Measurements from ENCODE around the gene UBL4B.

Gene UBL4B

DNA sequence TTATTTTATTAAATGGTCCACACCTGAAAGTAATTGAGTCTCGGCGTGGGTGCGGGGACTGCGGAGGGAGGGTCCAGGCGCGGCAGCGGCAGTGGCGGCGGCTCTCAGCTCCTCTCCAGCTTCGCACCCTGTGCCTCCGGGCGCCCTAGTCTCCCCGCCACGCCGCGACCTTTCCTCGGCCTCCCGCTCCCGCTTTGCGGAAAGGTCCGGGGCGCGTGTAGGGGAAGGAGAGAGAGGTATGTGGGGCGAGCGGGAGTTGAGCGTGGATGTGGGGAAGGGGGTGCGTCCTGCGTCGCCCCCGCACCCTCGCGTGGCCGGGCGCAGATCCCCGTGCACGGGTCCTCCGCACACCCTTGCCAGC is 28.4 kb upstream of the UBL4B start:
- intact Hi-C loops (cut with DNase I), result no loop called here
- no peak for DNase-seq

DNA sequence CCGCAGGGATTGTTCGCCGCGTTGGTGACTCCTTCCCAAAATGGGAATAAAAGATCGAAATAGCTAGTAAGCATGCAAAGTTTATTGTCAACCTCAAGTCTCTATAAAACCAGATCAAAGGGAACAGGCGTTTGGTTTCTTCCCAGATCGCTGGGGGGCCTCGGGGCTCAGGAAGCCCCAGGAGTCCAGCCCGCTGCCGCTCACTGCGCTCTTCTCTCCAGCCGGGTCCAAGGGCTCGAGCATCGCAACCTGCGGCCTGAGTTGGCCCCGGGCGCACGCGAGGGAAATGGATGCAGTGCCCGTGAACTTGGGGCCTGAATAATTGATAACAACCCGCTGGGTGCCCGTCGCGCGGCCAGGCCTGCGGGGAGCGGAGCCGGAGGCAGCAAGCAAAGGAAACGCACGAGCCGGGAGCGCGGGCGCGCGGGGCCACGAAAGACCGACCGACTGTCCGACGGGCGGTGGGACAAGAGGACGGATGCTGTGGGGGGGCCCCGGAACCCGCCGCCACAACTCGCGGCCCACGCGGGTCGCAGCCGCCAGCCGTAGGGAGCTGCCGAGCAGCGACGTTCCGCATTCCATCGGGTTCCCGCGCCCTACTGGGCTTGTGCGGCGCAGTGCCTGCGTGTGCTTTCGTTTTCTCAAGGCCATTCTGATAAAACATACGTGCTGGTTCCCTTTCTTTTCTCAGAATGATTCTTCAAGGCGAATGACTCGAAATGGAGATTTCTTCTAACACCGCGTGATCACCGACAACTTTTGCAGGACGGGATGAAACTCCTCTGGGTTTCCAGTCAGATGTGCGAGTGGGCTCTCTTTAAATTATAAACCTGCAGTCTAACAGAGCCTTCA is 27.8 kb upstream of the UBL4B start:
- intact Hi-C loops (cut with DNase I), result no loop called here
- peak in 27 of 42 donors; percentile 5 to 52 (median 23) for DNase-seq

DNA sequence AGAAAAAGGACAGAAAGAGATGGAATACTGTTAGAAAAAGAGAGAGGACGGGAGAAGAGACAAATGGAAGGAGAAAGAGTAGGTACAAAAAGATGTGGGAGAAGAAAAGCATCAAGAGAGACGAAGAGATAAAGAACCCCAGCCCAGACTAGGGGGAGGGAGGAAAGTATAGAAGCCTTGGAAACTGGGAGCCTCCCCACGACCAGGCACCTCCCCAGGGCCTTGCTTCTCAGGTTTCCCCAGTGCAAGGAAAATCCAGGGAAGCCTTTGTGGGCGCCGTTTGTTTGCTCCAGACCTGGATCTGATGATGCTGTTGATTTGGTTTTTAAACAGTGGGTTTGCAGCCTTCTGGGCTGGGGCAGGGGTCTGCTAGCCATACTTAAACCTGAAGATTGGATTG is 26.6 kb upstream of the UBL4B start:
- no peak for DNase-seq
- intact Hi-C loops (cut with DNase I), result no loop called here

DNA sequence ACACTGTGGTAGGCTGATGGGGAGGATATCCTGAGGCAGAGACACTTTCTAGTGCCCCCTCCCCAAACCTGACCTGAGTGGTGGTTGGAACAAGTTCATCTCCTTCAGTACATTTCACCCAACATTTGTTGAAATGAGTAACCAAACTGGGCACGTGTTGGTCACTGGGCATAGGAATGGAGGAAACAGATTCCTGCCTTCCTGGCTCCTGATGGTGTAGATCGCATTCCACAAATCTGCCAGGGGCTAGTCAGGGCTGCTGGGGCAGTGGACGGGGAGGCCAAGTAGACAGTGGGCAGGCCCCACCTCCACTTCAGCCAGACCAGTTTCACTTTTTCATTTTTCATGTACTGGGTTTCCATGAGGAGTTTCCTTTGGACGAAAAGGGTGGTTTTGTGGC is 25.3 kb upstream of the UBL4B start:
- DNase-seq, result no peak
- intact Hi-C loops (cut with DNase I), result no loop called here

DNA sequence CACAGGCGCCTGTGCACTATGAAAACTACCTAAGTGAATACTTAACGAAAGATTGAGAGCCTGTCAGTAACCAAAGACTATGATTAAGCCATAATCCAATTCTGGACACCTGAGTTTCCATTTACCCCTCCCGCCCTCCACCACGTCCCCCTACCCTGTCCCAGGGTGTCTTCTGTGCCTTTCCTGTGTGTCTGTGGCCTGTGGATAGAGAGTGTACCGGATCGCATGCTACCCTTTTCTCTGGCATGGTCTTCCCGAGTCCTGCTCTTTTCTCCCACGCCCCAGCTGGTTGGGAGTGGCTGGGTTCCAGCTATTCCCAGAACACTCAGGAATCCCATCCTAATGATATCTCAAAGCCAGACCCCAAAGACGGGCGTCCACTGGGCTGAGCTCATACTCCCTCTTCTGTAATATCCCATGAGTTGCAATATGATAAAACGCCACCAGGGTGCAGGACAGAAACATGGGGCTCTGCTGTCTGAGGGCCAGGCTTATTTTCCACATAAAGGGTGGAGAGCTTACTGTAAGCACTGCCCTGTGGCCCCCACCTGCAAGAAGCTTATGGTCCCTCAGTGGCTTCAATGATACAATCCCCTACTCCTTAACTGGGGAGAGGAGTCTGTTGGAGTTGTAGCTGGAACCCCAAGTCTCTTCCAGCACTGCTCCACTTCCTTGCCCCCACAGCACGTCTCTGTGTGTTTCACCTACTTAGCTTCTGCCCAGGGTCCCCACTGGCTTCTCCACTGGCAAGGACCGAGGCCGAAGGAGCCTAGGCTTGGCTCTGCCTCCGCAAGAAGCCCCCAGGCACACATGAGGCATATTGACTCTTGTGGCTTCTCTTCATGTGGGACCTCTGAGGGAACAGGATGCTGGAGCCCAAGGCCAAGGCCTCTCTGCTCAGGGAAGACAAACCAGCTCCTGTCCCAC is 24.2 kb upstream of the UBL4B start:
- peak in 34 of 42 donors; percentile 16 to 80 (median 51) for DNase-seq
- intact Hi-C loops (cut with DNase I), result no loop called here

DNA sequence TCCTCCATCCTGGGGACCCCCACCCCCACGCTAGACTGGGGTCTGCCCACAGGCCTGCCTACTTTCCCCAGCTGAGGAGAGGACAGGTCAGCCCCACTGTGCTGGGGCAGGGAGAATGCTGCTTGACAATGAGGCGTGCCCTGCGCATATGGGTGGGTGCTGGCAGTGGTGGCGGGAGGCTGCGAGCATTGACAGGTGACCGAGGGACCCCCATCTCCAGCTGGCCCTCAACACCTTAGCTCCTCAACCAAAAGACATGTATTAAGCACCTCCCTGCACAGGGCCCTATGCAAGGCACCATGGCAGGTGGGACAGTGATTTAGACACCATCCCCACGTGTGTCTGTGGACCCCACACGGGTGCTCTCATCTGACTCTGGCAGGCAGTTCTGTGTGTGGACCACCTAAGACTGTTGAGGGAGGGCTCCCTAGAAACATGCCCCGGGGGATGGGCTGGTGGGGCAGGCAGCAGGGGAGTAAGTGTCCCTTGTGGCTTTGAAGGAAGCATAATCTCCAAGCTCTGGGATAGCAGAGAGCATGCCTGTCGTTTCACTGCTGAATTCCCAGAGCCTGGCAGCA is 23.4 kb upstream of the UBL4B start:
- no peak for DNase-seq
- intact Hi-C loops (cut with DNase I), result no loop called here

DNA sequence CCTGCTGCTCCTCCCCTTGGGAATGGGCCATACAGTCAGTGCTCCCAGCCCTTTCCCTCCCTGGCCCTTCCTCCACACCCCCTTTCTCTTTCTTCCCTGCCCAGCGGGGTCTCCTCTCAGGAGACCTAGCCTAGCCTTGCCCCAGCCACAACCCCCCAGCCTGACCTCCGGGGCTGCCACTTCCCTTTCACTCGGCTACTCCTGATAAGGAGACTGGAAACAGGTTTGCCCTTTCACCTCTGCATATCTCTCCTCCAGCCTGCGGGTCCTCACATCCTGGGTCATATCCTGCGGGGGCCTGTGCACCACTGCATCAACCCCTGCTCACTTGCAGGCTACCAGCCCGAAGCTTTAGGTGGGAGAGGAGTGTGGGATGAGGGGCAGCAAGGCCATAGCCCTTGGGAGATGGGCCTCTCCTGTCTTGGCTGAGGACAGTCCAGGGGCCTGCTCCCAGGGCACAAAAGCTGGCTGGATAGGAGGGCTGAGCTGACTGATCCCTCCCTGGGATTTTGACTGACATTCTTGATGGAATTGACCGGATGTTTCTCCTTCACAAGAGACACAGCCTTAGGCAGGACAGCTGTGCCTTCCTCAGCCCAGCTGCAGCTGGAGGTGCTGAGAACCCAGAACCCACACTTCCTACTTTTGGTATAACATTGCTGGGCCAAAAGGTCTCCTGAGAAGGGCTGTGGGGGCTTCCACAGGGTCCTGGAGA is 22.5 kb upstream of the UBL4B start:
- DNase-seq, result no peak
- intact Hi-C loops (cut with DNase I), result no loop called here

DNA sequence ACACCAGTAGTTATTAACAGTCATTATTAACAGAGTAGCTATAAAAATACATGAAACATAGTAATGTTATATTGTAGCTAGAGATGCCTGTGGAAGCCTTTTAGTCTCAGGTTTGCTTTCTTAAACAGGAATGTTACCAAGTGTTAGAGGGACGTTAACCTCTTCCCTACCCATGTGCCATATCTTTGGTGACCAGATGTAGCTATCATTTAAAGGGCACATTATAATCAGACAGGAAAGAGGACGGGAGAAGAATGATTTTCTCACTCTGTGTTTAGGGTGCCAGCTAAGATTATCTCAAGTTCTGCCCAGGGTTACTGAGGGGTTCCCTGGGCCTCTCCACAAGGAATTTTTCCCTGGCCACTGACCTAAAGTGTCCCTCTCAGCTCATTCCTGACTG is 20.9 kb upstream of the UBL4B start:
- intact Hi-C loops (cut with DNase I), result no loop called here
- no peak for DNase-seq

DNA sequence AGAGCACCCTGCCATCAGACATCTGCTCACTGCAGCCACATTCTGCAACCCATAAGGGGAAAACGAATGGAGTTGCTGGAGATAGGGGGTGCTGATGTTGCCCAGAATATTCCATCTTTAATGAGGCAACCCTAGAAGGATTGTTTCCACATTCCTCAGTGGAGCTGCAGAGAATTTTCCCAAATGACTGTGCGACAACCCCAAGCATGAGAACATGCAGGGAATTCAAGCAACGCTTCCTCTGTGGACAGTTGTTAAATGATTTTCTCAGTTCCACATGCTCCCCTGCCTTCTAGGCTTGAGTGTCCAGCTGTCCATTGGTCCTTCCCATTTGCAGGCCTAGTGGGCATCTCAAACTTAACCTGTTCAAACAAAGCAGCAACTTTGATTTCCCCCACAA is 20.5 kb upstream of the UBL4B start:
- no peak for DNase-seq
- intact Hi-C loops (cut with DNase I), result no loop called here

DNA sequence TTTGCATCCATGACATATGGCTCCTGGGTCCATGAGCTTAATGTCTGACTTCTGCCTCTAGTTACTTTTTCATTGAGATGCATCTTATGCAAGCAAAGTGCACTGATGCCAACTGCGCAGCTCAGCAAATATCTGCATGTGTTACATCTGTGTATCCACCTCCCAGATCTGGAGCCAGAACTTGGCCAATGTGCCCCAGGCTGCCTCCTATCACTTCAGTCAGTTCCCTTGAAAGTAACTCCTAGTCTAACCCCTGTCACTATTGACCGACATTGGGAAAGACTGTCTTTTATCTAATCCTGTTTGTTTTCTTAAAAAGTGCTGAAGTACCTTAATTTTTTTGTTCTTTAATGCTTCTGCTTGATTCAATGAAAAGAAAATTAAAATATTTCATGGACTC is 19.3 kb upstream of the UBL4B start:
- no peak for DNase-seq
- intact Hi-C loops (cut with DNase I), result no loop called here

DNA sequence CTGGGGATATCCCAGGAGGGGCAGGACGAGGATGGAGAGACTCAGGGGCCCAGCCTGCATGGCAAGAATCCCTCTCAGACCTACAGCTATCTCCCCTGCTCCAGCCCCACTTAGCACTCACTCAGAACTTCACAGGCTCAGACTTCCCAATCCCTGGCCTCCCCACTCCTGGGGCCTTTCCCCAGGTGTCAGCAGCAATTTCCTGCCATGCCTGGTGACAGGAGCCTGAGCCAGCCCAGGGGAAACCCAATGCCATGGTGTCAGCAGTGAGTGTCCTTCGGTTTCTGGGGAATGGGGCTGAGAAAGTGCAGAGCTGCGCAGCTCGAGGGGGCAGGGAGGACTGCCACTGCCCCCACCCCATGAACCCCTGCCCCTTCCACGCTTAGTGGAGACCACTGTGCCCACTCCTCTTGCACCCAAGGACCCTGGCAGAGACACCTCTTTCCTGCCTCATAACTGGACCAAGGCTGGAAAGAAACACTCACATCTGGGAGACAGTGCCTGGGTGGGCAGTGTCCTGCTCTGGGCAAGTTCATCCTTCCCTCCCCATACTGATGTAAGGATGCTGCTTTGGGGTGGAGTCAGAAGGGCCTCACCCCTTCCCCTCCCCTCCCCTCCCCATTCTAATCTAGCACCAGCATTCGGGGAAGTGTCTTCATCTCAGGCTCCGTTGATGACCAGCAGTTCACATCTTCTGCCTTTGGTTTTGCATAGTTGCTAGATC is 17.1 kb upstream of the UBL4B start:
- DNase-seq, result no peak
- intact Hi-C loops (cut with DNase I), result no loop called here

DNA sequence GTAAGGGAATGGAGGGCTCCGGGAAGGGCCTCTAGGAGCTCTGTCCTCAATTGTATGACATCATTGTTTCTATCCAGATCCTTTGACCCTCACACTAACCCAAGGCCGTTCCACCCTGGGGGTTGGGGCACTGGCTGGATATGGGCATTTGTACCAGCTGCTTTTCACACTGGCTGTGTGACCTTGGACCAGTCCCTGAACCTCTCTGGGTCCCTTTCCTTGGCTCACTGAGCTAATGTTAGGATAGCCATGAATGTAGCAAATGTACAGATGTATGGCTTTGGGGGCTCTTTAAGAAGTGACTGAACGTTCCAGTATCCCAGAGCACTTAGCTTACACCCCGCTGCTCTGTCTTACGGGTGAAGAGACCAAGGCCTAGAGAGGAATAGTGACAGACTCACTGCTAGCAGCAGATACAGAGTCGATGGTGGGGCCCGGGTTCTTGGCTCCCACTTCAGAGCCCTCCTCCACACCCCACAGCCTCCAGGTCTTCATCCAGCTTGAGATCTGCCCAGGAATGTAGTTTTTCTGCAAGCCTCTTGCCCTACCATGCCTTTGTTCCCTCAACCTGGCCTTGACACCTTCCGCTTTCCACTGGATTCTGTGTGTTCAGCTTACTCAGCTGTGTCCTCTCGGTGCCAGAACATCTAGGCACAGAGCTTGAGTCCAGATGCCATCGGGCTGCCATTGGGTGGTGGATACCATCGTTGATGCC is 14.6 kb upstream of the UBL4B start:
- no peak for DNase-seq
- intact Hi-C loops (cut with DNase I), result no loop called here

DNA sequence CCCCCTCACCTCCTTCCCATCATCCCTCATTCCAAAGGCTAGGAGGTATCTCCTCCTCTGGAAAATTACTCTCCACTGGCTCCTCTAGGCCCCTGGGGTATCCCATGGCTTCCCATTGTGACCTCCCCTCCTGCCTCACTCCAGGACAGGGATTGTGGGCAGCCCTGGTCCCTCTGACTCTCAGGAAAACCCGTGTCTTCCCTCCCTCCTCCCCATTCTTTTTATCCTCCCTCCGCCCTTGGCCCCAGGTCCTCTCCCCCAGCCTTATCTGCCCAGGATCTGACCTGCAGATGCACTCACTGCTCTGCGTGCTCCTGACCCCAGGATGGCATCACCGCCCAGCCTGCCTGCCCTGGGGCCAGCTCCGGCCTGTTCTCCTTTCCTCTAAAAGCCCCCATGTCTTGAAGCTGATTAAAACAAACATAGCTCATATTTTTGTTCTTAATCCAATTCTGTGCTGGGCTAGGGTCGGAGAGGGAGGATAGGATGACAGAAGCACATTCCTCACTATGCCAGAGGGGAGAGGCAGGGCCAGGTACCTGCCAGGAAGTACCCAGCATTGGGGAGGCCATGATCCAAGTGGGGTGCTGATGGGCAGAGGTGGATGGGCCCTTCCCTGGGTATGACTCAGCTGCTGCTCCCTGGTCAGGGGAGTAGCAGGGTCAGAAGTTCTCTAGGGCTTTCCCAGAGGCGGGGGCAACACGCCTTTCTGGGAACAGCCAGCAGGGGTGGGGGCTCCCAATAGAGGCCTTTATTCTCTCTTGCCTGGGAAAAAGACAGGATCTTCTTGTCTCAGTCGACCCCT is 13.8 kb upstream of the UBL4B start:
- no peak for DNase-seq
- intact Hi-C loops (cut with DNase I), result no loop called here

DNA sequence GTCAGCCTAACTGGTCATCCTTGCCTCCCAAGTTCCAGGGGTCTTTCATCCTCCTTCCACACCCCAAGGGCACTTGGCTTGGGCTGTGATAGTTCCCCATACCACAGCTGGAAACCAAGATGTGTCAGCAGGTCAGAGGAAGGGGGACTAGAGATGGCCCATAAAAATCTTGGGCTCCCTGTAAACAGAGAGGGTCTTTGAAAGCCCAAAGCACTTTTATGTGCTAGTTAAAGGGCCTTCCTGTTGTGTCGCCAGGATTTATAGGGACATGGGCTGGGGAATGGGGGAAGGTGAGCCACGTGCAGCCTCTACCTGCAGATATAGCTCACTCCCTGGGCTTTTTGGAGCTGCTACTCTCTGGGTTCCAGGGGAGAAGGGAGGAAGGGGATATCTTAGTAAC is 11.9 kb upstream of the UBL4B start:
- intact Hi-C loops (cut with DNase I), result loop anchor here (5.0 kb wide), 1 partner anchor 48 kb away; no protein-coding TSS in a partner anchor
- DNase-seq, result no peak

DNA sequence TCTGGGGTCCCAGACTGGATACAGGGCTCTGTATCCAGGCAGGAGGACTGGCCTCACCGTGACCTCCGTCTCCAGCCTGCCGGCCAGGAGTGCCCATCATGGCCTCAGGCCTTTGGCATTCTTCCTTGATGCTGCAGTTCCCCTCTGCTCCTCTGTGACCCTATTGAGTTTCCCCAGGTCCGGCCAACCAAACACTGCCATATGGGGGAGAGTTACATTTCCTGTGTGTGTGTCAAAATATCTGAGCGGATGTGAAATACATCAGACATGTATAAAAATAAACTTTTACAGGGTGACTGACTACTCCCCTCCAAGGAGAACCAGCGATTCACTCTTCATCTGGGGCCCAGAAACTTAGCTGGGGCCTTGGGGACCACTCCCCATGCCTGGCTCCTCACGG is 10.2 kb upstream of the UBL4B start:
- DNase-seq, result no peak
- intact Hi-C loops (cut with DNase I), result loop anchor here (5.0 kb wide), 1 partner anchor 50 kb away; no protein-coding TSS in a partner anchor

DNA sequence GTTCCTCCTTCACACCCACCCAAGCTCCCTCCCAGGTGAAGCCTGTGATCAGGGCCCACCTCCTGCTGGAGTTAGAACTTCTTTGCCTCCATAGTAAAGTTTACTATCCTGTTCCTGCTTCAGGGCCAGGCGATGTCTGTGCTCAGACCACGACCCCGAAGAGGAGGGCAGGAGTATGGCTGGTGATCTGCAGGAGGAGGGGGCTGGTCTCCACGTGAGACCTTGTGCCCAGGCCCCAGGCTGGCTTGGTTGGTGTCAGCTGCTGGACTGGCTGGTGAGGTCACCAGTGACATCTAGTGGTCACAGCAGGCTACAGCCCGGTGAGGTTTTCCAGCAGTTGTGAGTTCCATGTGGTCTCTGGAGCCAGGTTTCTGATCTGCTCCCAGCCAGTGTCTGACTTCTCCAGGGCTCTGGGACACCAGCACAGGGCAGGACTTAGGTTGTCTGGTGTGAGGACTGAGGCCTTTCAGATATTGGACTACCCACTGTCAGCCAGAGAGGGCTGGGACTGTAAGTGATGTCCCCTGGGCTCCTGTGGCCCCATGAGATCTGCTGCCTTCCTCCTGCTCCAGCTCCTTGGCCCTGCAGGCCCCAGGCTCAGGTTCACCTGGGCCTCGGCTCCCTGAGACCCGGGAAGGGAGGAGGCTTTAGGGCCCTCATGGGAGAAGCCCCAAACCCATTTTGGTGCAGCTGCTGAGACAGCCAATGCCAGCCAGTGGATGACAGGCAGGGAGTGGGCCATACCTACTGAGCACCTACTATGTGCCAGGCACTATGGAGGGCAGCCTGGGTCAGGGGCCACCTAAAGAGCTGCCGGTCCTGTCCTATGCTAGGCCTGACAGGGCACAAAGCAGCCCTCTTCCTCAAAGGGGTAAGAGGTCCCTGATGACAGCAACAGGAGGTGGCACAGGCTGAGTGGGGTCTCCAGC is 6.0 kb upstream of the UBL4B start:
- DNase-seq, result peak; percentile 32 to 87 (median 70)
- intact Hi-C loops (cut with DNase I), result no loop called here

Measured in head of caudate nucleus (tissue), 42 donors.